GM13976 (cell line): ENCODE data around the gene COX7C.

Experiments
- DNase-seq: peaks from one replicate; pipeline ENCODE4 v3.0.0; 2012; ENCODE audit warnings: low spot score
- CTCF ChIP-seq: IDR thresholded peaks from 2 replicates; pipeline ENCODE4 v1.5.1; 2012; ENCODE audit warnings: borderline replicate concordance, mild to moderate bottlenecking; ENCODE audit not compliant: insufficient read depth; ENCODE audit errors: extremely low read depth, missing control alignments, control extremely low read depth
- in situ Hi-C: fragments of 300-500 bp; cut with MboI; formaldehyde crosslinking; loops from one replicate; pipeline ENCODE4 v1.12.0; 2022; ENCODE audit warnings: low sequenced_read_pairs, mixed read lengths, inconsistent platforms; ENCODE audit not compliant: unreplicated experiment

COX7C gene

GRCh38 chr5:86605881-86606280 is 11.9 kb upstream of the COX7C start:
- DNase-seq = no peak
- TF ChIP-seq CTCF = no peak
- in situ Hi-C loops = no loop called here

- in situ Hi-C loops = no loop called here
- TF ChIP-seq CTCF = no peak
- no peak for DNase-seq
These were observed 4.3 kb upstream of the COX7C start for GRCh38 chr5:86613455-86613854.

- no peak for TF ChIP-seq CTCF
- in situ Hi-C loops = no loop called here
- DNase-seq = no peak
These were observed 409 bp upstream of the COX7C start for GRCh38 chr5:86617309-86617755.

GRCh38 chr5:86623785-86624483 is 6.2 kb downstream of the COX7C start:
- in situ Hi-C loops = no loop called here
- TF ChIP-seq CTCF = no peak
- DNase-seq = no peak

- no peak for TF ChIP-seq CTCF
- DNase-seq = no peak
- in situ Hi-C loops = no loop called here
These were observed 7.4 kb downstream of the COX7C start for GRCh38 chr5:86625148-86625547.

GRCh38 chr5:86626149-86626548 is 8.4 kb downstream of the COX7C start:
- TF ChIP-seq CTCF = no peak
- no peak for DNase-seq
- in situ Hi-C loops = no loop called here
